NCI-H1436 treated with DMSO at 0.1 percent for 48 hours (cell line): ENCODE data around the gene CLUH.
A peak's percentile ranks its signal among the peaks of the same experiment; 100 is the strongest.

ENCODE experiments used
- DNase-seq: peaks from one replicate; lab custom pipeline; 2025; lab: John Stamatoyannopoulos, UW

The CLUH gene, protein sequence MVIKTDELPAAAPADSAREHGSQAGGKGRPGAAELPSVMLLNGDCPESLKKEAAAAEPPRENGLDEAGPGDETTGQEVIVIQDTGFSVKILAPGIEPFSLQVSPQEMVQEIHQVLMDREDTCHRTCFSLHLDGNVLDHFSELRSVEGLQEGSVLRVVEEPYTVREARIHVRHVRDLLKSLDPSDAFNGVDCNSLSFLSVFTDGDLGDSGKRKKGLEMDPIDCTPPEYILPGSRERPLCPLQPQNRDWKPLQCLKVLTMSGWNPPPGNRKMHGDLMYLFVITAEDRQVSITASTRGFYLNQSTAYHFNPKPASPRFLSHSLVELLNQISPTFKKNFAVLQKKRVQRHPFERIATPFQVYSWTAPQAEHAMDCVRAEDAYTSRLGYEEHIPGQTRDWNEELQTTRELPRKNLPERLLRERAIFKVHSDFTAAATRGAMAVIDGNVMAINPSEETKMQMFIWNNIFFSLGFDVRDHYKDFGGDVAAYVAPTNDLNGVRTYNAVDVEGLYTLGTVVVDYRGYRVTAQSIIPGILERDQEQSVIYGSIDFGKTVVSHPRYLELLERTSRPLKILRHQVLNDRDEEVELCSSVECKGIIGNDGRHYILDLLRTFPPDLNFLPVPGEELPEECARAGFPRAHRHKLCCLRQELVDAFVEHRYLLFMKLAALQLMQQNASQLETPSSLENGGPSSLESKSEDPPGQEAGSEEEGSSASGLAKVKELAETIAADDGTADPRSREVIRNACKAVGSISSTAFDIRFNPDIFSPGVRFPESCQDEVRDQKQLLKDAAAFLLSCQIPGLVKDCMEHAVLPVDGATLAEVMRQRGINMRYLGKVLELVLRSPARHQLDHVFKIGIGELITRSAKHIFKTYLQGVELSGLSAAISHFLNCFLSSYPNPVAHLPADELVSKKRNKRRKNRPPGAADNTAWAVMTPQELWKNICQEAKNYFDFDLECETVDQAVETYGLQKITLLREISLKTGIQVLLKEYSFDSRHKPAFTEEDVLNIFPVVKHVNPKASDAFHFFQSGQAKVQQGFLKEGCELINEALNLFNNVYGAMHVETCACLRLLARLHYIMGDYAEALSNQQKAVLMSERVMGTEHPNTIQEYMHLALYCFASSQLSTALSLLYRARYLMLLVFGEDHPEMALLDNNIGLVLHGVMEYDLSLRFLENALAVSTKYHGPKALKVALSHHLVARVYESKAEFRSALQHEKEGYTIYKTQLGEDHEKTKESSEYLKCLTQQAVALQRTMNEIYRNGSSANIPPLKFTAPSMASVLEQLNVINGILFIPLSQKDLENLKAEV (N-terminal part only)

DNA sequence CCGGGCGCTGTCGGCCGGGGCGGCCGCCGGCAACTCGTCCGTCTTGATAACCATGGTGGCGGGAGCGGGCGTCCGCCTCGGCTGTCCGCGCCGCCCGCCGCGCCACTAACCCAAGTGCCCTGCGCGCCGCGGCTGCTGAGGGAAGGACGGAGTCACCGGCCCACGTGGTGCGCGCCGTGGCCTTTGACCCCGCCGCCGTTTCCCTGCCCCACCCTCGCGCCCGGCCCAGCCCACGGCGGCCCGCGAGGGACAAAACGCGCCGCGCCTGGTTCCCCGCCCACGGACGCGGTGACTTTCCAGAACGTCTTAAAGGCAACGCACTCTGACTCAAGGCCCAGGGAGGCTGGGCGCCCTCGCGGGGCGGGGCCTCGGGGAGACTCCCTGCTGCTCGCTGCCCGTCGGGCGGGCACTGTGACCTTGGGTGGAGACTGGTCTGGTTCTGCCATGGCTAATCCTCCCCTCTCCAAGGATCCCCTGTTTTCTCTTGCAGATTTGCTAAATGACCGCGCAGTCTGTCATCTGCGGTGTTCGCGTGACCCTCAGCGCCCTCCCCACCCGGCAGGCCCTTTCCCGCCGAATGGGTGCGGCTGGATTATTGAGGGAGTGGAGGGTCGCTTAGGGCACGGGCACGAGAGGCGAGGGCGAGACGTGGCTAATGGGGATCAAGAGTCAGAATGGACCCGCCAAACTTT, at the start of gene CLUH:
Gene CLUH, minus strand, starts transcription at position 157 of the 692 bp plus-strand sequence. Its CDS starts 103 bp downstream, at position 54.
- peak; percentile 59 for DNase-seq

DNA sequence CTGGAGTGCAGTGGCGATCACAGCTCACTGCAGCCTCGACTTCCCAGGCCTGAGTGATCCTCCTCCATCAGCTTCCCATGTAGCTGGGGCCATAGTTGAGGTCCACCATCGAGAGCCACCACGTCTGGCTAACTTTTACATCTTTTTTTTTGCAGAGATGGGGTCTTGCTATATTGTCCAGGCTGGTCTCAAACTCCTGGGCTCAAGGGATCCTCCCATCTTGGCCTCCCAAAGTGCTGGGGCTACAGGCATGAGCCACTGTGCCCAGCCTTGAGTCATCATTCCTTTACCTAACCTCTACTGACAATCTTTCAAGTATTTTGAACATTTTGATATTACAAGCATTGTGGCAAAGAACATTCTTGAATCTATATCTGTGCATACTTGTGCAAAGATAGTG, 47.3 kb upstream of the CLUH start:
- no peak for DNase-seq

GRCh38 chr17:2755891-2756724, 44.5 kb upstream of the CLUH start:
- no peak for DNase-seq

DNA sequence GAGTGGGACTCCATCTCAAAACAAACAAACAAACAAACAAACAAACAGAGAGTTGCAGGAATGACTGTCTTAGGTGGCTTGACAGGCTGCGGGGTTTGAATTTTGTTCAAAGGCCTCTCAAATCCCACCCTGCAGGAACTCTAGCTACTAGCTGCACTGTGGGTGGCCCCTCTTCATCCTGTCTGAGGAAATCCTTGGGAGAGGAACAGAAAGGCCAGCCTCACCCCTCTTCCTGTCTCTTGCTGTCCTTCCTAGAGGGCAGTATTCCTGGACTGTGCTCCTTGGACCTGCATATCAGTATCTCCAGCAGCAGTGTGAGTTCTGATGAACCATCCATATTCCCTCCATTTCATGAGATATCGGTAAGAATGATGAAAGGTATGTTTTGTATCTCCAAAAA, 39.9 kb upstream of the CLUH start:
- no peak for DNase-seq

- DNase-seq, result no peak
Measured at GRCh38 chr17:2750721-2751120, 39.2 kb upstream of the CLUH start.

DNA sequence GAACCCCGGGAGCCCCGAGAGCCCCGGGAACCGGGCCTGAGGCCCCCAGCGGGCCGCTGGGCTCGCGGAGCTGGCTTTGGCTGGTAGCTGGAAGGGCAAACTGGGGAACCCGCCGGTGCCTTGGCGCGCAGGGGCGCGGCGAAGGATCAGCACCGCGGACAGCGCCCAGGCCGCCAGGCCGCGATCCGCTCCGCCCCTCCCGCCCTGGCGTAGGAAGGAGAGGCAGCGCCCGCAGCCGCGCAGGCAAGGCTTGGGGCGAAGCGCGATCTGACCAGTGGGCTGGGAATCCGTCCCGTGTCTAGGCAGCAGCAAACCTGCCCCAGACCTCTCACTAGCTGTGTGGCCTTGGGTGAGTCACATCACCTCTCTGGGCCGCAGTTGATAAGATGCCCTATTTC, 38.2 kb upstream of the CLUH start:
- DNase-seq, result no peak

DNA sequence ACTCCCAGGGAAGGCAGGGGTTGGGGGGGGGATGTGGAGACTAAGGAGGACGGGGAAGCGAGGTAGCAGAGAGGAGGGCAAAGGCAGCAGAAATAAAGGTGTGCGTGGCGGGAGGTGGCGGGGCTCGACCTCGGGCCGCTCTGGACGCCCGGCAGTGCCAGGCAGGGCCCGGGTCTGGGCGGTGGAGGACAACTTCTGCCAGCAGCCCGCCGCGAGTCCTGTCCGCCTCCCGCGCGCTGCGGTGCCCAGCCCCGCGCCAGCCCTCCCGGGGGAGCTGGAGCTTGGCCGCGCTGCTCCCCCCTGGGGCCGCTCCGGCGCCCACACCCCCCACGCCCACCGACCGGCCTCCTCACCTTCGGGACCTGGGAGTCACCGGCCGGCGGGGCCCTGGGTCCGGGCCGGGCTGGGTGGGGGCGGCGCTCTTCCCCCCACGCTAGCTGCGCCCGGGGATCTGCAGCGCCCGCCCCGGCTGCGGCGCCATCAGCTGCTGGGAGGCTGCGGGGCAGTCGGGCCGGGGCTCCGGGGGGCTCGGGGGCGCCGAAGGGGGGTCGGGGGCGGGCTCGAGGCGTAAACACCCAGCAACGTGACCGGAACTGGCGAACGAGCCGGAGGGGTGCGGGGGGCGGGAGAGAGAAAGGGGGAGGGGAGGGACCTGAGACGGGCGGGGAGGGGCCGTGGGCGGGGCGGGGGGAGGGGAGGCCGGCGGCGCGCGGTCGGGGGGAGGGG, 37.7 kb upstream of the CLUH start, which contains the start of gene CCDC92B:
Gene CCDC92B, minus strand, starts transcription at position 595 of the 726 bp plus-strand sequence. CDS start 14,507 bp downstream, outside the sequence.
- no peak for DNase-seq

DNA sequence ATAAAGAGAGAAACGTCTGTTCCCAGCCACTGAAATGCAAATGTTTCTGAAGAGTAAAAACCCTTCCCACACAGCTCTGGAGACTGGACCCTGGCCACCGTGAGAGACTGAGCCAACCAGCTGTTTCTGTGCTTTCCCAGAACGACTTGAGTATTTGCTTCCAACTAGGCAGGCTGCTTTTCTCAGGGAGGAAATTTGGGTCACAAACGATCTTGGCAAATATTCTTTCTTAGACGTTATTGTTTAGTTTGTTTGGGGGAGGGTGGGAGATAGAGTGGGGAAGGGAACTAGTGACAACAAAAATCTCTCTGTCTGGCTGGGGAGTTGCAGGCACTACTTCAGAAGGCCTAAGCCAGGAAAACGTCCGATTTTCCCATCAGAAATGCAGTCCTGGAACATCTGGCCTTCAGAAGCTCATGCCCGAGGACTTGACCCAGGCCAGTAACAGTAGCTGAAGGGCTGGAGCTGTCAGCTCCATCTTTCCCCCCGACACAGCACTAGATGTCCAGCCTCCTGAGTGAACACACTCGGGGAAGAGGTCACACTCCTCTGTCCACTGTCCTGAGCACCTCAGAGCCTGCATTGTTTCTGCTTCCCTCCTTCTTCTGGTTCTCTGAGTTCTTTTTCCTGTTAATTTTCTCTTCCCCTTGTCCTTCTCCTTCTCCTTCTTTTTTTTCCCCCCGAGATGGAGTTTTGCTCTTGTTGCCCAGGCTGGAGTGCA, 33.9 kb upstream of the CLUH start:
- no peak for DNase-seq

DNA sequence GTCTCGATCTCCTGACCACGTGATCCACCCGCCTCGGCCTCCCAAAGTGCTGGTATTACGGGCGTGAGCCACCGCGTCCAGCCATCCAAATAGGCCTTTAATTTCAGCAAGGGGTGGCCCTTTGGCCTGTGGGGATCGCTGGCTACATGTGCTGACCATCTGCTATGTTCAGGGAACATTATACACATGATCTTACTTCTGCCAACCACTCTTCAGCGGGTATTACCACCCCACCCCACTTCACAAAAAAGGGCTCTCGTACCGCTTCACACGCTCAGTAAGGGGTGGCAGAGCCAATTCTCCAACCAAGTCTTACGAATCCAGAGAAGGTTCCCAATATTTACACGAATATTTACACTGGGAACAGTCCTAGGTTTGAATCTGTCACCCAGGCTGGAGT, 26.1 kb upstream of the CLUH start:
- no peak for DNase-seq

DNA sequence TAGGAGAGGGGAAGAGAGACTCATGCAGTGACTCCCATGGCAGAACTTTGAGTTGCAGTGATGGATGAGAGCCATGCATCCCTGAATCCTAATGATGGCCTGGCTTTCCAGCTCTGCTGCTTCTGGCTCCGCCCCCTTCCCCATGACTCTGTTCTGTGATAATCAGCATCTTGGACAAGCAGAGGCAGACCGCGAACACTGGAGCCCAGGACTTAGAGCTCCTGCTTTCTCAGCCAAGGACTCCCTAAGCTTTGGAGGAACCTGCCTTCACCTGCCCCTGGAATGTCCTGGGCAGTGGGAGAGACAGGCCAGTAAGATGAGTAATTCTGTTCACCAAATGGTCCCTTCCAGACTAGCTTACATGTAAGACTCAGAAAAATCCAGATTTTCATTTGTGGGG, 25.4 kb upstream of the CLUH start:
- no peak for DNase-seq

GRCh38 chr17:2735896-2736295, 24.3 kb upstream of the CLUH start:
- no peak for DNase-seq

DNA sequence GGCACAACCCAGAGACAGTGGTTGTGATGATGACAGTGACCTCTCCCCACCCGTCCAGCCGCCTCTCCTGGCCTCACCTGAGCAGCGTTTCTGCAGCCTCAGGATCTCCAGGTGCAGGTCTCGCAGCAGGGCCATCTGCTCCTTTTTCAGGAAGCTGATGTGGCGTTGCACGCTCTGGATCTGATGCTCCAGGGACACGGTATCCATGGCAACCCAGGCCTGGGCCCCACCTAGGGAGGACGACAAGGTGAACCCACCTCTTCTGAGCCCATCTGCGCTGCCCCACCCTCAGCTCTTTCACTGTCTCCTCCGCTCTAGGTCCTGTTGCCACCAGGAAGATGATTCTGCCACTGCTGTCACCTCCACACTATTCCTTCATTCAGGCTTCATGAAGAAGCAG, 23.4 kb upstream of the CLUH start:
- no peak for DNase-seq

GRCh38 chr17:2731807-2732206, 20.2 kb upstream of the CLUH start:
- no peak for DNase-seq

DNA sequence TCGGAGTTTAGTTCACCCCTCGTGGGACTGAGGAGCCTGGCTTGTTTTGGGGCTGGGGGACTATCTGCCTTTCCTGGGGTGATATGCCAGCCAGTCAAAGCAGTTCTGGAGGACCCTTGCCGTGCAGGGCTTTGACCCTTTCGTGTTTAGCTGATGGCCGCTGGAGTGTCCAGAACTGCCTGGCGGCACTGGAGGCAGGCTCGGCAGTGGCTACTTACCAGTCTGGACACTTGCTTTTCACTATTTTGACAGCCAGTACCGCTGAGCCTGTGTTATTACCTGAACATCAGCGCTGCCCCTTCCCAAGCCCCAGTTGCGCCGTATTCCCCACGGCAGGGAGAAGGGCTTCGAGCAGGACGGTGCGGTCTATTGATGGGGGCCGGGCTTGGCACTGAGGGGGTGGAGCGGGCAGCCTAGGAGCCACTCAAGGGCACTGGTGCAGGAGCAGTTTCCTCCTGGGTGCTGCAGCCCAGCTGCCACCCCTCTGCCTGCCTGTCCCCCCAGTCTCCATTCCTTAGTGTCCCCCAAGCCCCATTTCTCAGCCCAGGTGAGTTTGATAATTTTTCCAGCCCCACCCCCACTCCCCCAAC, 19.3 kb upstream of the CLUH start:
- no peak for DNase-seq

- no peak for DNase-seq
Measured at GRCh38 chr17:2724784-2725164, 13.2 kb upstream of the CLUH start.

DNA sequence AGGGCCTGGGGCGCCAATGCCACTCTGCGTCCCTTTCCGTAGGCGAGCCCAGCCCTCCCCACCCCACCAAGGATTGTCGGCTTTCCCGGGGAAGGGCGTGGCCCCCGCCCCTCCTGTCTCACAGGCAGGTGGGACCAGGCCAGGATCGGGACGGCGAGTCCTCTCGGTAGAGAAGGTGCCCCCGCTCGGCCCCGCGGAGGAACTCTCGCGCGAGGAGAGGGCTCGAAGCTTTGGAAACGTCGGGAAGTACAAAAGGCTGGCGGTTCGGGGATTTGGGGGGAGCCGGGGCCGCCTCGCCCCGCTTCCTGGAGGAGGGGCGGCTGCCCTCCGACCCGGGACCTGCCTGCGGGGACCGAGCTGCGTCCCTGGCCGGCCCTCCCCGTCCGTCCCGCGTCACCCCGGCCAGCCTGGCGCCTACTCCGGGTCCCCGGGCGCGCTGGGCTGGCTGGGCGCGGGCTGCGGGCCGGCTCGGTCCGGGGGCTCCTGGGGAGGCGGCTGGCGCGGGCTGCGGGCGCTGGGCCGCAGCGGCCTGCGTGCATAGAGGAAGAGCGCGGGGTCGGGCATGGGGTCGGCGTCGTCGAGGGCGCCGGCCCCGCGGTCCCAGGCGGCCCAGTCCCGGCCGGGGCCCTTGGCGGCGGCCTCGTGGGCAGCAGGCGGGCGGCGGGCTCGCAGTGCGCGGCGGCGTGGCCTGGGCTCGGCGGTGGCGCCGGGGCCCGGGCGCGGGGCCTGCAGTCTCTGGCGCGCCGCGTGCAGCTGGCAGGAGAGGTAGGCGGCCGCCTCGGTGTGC, 12.6 kb upstream of the CLUH start:
- DNase-seq, result no peak

DNA sequence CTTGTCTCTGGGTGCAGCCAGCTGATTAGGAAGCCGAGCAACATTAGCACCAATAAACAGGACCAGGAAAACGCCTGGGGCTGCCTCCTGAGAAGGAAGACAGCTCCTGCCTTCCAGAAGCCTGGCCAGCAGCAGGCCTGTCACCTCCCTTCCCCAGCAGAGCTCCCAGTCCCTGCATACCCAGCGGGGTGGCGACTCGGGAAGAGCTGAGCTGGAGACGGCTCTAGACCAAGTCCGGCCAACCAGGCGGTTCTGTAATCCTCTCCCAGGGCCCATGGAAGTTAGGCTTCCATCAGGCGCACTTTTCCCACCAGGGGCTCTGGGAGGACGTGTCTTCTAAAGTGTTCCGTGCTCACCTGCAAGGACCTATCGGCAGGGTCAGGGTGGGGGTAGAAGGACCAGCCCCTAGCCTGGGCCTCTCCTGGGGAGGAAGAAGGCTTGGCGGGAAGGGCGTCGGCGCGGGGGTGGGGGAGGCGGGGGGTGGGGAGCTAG, 12.0 kb upstream of the CLUH start:
- DNase-seq, result no peak

DNA sequence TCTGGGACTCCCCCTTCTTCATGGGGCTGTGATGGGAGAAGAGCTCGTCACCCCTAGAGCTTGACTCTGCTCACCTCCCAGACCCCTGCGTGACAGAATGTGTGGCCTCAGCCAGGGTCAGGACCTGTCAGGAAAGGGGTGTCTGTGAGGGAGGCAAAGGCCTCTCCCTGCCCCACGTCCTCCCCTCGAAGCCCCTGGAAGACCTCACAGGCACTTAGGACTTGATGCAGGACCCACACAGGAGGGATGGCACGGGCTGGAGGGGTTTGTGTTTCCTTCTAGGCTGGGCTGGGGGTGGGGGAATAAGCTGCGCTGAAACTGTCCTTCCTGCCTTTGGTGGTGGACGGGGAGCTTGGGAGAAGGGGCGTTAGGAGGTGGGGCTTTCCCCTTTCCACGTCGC, 11.0 kb upstream of the CLUH start:
- no peak for DNase-seq
